Small intestine (tissue), 7 donors: ENCODE results near the gene ZNF579. TPM values are rescaled to one million over a fixed set of nuclear protein-coding genes. Genes with fewer than 3 reads are reported as not detected.
"Not testable (repeated sequence)": the region's sequence is repeated elsewhere in the genome, so short reads cannot be mapped to it uniquely, and the experiment has no call there.

ENCODE experiments used
- DNase-seq, 2 donors: peaks; one replicate each; pipeline versions ENCODE4 v3.0.0 to v3.0.0-alpha.2; 2013
- FAIRE-seq: peaks from 2 replicates; lab custom pipeline; 2012; peaks lifted over from hg19 to GRCh38; lab: Jason Lieb, UNC
- H3K27ac ChIP-seq, 3 donors: one replicate each; pipeline ENCODE4 v1.5.1; 2013; ENCODE audit warnings: low read length in 2 of 3, mild to moderate bottlenecking in 2 of 3, control low read depth in 1 of 3, inconsistent platforms in 1 of 3, low read depth in 1 of 3, moderate library complexity in 1 of 3
- H3K27me3 ChIP-seq, 3 donors: one replicate each; pipeline ENCODE4 v1.6.1; 2013; ENCODE audit warnings: low read length in 3 of 3, inconsistent platforms in 1 of 3; ENCODE audit not compliant: control insufficient read depth in 3 of 3, insufficient read depth in 3 of 3
- H3K36me3 ChIP-seq, 3 donors: one replicate each; pipeline ENCODE4 v1.6.1; 2013; ENCODE audit warnings: low read length in 3 of 3, inconsistent platforms in 1 of 3, low read depth in 1 of 3, mild to moderate bottlenecking in 1 of 3, moderate library complexity in 1 of 3; ENCODE audit not compliant: control insufficient read depth in 3 of 3, insufficient read depth in 2 of 3
- H3K4me1 ChIP-seq, 3 donors: one replicate each; pipeline ENCODE4 v1.6.1; 2013; ENCODE audit warnings: low read length in 2 of 3, inconsistent platforms in 1 of 3, low read depth in 1 of 3, mild to moderate bottlenecking in 1 of 3, moderate library complexity in 1 of 3; ENCODE audit not compliant: control insufficient read depth in 3 of 3, insufficient read depth in 2 of 3
- H3K4me3 ChIP-seq, 3 donors: one replicate each; pipeline ENCODE4 v1.5.1; 2013; ENCODE audit warnings: low read length in 3 of 3, control low read depth in 1 of 3, inconsistent platforms in 1 of 3, low read depth in 1 of 3, mild to moderate bottlenecking in 1 of 3, moderate library complexity in 1 of 3
- H3K9me3 ChIP-seq, 2 donors: one replicate each; pipeline ENCODE4 v1.6.1; 2013; ENCODE audit warnings: low read depth in 1 of 2, low read length in 1 of 2; ENCODE audit not compliant: control insufficient read depth in 2 of 2, insufficient read depth in 1 of 2
- WGBS, 3 donors: extraction: QIAGEN DNeasy Blood & Tissue Kit; methylation state at CpG; one replicate each; pipeline ENCODE4 v1.1.7; 2013; 5-methylcytosine and 5-hydroxymethylcytosine counted together
- polyA plus RNA-seq, 4 donors: library from polyadenylated mRNA; stranded (reverse) in 3 of 4; unstranded in 1 of 4; fragments of 200-250 nt in 3 of 4; fragments of 120-200 nt in 1 of 4; gene quantifications; one replicate each; pipeline versions ENCODE4 v1.2.1 to v1.2.3, GENCODE V29; 2013
- donor health status: healthy with polysubstance abuse.
- donor health status: control.
- donor health status: control.
- donor health status: Bipolar disorder and iron deficiency.
- donor health status: healthy.

The ZNF579 gene
- polyA plus RNA-seq, 4 donors, result 2.2 to 12.7 (median 4.8) TPM

DNA sequence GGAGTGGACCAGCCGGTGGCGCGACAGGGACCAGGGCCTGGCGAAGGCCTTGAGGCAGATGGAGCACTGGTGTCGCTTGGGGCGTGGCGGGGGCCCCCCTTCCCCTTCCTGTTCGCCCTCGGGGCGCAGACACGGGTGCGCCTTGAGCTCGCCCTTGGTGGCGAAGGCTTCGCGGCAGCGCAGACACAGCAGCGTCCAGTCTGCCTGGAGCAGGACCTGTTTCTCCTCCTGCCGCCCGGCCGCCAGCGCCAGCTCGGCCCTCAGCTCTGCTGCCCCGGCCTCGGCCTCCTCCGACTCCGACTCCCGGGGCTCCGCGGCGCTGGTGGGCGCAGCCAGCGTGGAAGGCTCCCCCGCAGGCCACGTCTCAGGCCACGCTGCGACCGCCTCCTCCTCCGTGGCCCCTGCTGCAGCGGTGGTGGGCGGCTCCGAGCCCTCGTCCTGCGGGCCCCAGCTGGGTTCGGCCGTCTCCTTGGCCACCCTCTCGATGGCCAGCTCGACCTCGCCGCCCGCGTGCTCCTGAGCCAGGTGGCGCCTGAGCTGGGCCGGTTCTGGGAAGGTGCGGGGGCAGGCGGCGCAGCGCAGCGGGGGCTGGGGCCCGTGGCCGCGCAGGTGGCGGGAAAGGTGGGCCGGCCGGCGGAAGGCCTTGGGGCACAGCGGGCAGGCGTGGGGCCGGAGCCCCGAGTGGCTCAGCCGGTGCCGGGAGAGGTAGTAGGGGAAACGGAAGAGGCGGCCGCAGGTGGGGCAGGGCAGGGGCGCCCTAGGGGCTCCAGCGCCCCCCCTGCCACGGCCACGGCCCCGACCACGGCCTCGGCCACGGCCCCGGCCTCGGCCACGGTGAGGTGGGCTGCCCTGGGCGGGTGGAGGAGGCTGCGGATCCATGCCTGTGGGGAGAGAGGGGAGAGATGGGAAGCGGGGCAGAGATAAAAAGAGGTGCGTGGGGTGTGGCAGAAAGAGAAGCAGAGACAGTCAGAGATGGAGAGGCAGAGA lies 1.6 kb downstream of the ZNF579 start:
- 93 to 94% (median 93%) methylated on average over 69 to 90 of the region's 90 CpGs for WGBS, 3 donors
- DNase-seq (no peak), FAIRE-seq (no peak)
- H3K4me3 ChIP-seq, result peak overlapping the region in 1 of 3 donors; percentile 88
- H3K4me1 ChIP-seq, result no peaks in the 10 kb centered on the region
- H3K9me3 ChIP-seq, result no peaks in the 10 kb centered on the region
- H3K36me3 ChIP-seq, result peaks cover 0 to 21% (median 10%) of the 10 kb centered on the region in 3 donors
- H3K27me3 ChIP-seq, result no peaks in the 10 kb centered on the region
- no peak overlapping the region for H3K27ac ChIP-seq

- H3K36me3 ChIP-seq, result peaks cover 0 to 21% (median 10%) of the 10 kb centered on the region in 3 donors
- no peaks in the 10 kb centered on the region for H3K27me3 ChIP-seq
- 95 to 97% (median 96%) methylated on average over 55 to 83 of the region's 83 CpGs for WGBS, 3 donors
- no peak overlapping the region for H3K27ac ChIP-seq
- no peak overlapping the region for H3K4me3 ChIP-seq
- no peaks in the 10 kb centered on the region for H3K9me3 ChIP-seq
- no peak for DNase-seq
- no peak for FAIRE-seq
- no peaks in the 10 kb centered on the region for H3K4me1 ChIP-seq
Observed at GRCh38 chr19:55578031-55578760, 2.5 kb downstream of the ZNF579 start.

- DNase-seq, result no peak
- WGBS, 3 donors, result 85 to 91% (median 88%) methylated on average over 5 of the region's 5 CpGs
- no peak overlapping the region for H3K4me3 ChIP-seq
- FAIRE-seq, result no peak
- H3K27ac ChIP-seq, result no peak overlapping the region
- H3K9me3 ChIP-seq, result no peaks in the 10 kb centered on the region
- peaks cover 0 to 21% (median 10%) of the 10 kb centered on the region in 3 donors for H3K36me3 ChIP-seq
- H3K4me1 ChIP-seq, result no peaks in the 10 kb centered on the region
- no peaks in the 10 kb centered on the region for H3K27me3 ChIP-seq
Observed at GRCh38 chr19:55576746-55577145, 3.9 kb downstream of the ZNF579 start.

GRCh38 chr19:55573929-55574328 lies 6.7 kb downstream of the ZNF579 start:
- H3K9me3 ChIP-seq, FAIRE-seq, H3K27me3 ChIP-seq, H3K4me1 ChIP-seq, H3K27ac ChIP-seq, H3K4me3 ChIP-seq, DNase-seq: not testable (repeated sequence)
- peaks cover 0 to 21% (median 10%) of the 10 kb centered on the region in 3 donors for H3K36me3 ChIP-seq
- 84 to 91% (median 87%) methylated on average over 6 of the region's 6 CpGs for WGBS, 3 donors

- H3K36me3 ChIP-seq, H3K27me3 ChIP-seq, H3K4me1 ChIP-seq, H3K27ac ChIP-seq, H3K4me3 ChIP-seq, DNase-seq, FAIRE-seq, H3K9me3 ChIP-seq: not testable (repeated sequence)
- 92 to 93% (median 92%) methylated on average over 5 of the region's 5 CpGs for WGBS, 3 donors
Observed at GRCh38 chr19:55569477-55569876, 11.2 kb downstream of the ZNF579 start.

DNA sequence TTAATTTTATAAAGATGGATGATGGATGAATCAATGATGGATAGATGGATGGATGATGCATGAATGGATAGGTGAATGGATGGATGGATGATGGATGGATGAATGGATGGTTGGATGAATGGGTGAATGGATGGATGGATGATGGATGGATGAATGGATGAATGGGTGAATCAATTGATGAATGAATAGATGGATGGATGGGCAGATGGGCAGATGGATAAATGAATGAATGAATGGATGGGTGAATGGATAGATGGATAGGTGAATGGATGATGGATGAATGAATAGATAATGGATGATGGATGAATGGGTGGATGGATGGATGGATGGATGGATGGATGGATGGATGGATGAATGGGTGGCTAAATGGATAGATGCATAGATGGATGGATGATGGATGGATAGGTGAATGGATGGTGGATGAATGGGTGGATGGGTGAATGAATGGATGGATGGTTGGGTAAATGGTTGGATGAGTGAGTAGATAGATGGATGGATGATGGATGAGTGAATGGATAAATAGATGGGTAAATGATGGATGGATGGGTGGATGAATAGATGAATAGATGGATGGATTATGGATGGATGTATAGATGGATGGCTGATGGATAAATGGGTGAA lies 12.8 kb downstream of the ZNF579 start:
- H3K27ac ChIP-seq, result no peak overlapping the region
- no peaks in the 10 kb centered on the region for H3K27me3 ChIP-seq
- peaks cover 0 to 12% (median 0%) of the 10 kb centered on the region in 3 donors for H3K4me1 ChIP-seq
- FAIRE-seq (no peak), DNase-seq (no peak)
- no peaks in the 10 kb centered on the region for H3K36me3 ChIP-seq
- no peak overlapping the region for H3K4me3 ChIP-seq
- H3K9me3 ChIP-seq, result peaks cover 0 to 4% of the 10 kb centered on the region in 2 donors

DNA sequence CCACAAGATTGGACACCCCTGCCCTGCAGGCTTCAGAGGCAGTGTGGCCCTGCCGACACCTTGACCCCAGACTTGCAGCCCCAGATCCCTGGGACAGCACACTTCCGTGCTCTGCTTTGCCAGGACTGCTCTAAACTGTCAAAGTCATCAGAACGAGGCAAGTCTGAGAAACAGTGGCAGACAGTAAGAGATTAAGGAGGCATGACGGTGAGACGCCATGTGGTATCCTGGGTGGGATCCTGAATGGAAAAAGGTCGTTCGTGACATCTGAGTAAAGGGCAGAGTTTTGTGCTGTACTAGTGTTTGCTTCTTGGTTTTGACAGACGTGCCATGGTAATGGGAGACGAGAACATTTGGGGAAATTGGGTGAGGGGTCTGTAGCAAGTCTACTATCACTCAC lies 13.8 kb downstream of the ZNF579 start:
- H3K36me3 ChIP-seq, result no peaks in the 10 kb centered on the region
- no peak overlapping the region for H3K4me3 ChIP-seq
- no peak overlapping the region for H3K27ac ChIP-seq
- FAIRE-seq, result no peak
- no peak for DNase-seq
- H3K4me1 ChIP-seq, result peaks cover 0 to 12% (median 0%) of the 10 kb centered on the region in 3 donors
- WGBS, 3 donors, result 45 to 57% (median 56%) methylated on average over 9 of the region's 9 CpGs
- H3K9me3 ChIP-seq, result peaks cover 0 to 4% of the 10 kb centered on the region in 2 donors
- H3K27me3 ChIP-seq, result no peaks in the 10 kb centered on the region

GRCh38 chr19:55563261-55563690 lies 17.4 kb downstream of the ZNF579 start:
- Histone ChIP-seq H3K27ac (peak overlapping the region in 1 of 3 donors; percentile 58), H3K9me3 (peaks cover 2 to 6% of the 10 kb centered on the region in 2 donors), H3K4me1 (peaks cover 0 to 12% (median 0%) of the 10 kb centered on the region in 3 donors), H3K27me3 (no peaks in the 10 kb centered on the region), H3K36me3 (no peaks in the 10 kb centered on the region), H3K4me3 (no peak overlapping the region)
- no peak for FAIRE-seq
- WGBS, 3 donors, result 14 to 39% (median 37%) methylated on average over 7 to 12 of the region's 12 CpGs
- DNase-seq, result peak; percentile 59 to 68
